ENCODE measurements around the gene CLDN7.

CLDN7 gene

DNA sequence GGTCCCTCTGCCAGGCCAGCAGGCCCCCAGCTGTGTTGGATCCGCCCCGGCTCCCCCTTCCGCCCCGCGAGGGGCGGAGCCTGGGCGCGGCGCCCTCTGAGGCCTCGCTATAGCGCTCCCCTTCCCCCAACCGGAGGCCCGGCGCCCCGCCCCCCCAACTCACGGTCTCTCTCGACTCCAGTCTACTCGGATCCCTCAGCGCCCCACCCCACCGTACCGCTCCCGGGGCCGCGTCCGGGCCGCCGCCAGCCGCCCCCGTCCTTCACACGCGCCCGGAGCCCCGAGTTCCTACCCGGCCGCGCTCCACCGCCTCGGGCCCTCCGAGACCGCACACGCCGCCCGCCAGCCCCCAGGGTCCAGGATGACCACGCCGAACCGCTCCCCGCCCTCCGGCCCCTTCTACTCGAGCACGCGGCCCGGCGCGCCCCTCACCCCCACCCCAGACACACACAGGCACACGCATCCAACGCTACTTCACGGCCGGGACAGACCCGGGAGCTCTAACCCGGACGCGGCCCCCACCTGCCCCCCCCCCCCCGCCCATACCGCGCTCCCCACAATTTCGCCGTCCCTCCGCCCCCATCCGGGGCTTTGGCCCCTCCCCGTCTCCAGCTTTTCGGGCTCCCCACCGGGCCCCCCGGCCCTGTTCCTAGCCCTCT, 24.4 kb downstream of the CLDN7 start:
- H3K36me3 Mint-ChIP-seq, result peaks cover 92% of the 10 kb centered on the region
- peak overlapping the region; percentile 97 for H3K27ac Mint-ChIP-seq
- H3K4me3 Mint-ChIP-seq, result peak overlapping the region; percentile 99
- peaks cover 80% of the 10 kb centered on the region for H3K4me1 Mint-ChIP-seq
- ATAC-seq (peak; percentile 52), DNase-seq (ENCODE audit: low spot score in 2 of 2) (peak; percentile 77 to 89)
- no peaks in the 10 kb centered on the region for H3K9me3 Mint-ChIP-seq

DNA sequence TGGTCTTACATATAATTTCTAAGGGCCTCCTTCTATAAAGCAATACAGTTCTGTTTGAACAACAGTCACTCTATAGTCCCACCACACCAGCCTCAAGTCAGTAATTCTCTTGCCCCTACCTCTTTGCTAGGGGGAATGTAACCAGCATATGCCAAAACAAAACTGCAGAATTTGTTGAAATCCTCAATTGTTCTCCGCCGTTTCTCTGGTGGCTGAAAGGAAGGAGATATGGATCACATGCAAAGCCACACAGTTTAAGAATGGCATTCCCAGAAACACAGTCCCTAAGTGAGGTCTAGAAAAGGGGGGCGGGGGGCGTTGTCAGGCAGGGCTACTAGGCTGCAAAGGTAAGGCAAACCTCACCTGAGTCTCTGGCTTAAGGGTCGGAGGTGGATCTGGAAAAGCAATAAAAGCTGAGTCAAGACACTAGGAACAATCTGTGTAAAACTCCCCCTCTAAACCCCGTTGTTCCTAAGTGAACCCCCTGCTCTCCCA, 25.0 kb downstream of the CLDN7 start:
- H3K9me3 Mint-ChIP-seq, result no peaks in the 10 kb centered on the region
- H3K4me1 Mint-ChIP-seq, result peaks cover 79% of the 10 kb centered on the region

DNA sequence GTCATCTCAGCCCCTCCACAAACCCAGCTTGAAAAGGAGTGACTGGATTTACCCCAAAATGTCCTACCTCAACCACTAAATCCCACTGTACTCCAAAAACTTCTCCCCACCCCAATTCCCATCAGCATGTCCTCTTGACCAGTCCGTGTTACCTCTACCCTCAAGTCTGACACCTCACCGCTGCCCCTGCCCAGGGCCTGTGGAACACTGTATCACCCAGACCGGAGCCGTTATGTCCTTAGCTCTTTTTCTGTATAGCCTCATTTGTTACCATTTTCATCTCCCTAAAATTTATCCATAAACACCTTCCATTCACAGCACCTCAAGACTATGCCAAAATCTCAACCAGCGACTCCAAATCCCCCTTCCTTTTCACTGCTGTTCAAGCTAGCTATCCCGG, 25.5 kb downstream of the CLDN7 start:
- ATAC-seq, result no peak
- no peak for DNase-seq (ENCODE audit: low spot score in 2 of 2)
- Mint-ChIP-seq H3K4me1 (peaks cover 79% of the 10 kb centered on the region), H3K9me3 (no peaks in the 10 kb centered on the region), H3K27ac (peak overlapping the region; percentile 97), H3K36me3 (peaks cover 88% of the 10 kb centered on the region), H3K4me3 (peak overlapping the region; percentile 99)

More for the DNA sequence above, 25.0 kb downstream of the CLDN7 start:
- Mint-ChIP-seq H3K36me3 (peaks cover 88% of the 10 kb centered on the region), H3K27ac (peak overlapping the region; percentile 97), H3K4me3 (peak overlapping the region; percentile 99)
- no peak for ATAC-seq
- no peak for DNase-seq (ENCODE audit: low spot score in 2 of 2)

DNA sequence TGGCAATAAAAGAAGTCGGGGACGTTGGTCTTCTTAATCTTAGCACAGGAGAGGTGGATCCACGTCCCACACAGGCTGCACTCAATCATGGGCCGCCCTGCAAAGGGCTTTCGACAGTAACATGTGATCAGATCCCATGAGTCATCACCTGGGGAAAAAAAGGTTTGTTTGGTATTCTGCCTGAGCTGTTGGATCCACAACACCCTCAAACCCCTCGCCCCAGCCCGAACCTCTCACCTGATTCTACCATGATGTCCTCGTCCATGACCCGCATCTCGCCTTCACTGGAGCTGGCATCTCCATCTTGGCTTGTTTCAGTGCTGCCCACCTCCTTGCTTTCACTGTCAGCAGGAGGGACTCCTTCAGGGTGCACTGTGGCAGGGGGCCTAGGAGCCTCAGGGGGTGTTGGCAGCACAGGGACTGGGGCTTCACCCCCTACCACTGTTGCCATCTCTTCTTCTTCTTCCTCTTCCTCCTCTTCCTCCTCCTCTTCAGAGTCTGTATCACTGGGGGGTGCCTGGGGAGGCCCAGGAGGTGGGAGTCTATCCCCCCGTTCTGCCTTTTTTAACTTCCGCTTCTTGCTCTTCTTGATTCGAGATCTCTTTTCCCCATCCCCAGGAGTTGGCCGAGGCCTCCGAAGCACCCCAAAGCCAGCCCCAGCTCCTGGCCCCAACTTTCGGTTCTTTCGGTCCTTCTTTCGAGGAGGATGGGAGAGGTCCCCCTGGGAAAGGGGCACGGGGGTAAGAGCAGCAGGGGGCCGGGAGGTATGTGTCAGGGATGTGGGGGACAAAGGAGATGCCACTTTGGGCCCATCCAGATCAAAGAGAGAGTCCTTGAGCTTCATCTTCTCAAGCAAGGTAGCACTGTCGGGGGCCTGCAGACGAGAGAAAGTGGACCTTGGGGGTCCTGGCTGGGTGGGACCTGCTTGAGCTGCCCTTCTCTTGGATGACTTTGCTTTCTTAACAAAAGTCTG, 26.3 kb downstream of the CLDN7 start:
- ATAC-seq, result no peak
- Mint-ChIP-seq H3K4me1 (peaks cover 74% of the 10 kb centered on the region), H3K9me3 (no peaks in the 10 kb centered on the region), H3K27ac (peak overlapping the region; percentile 36), H3K4me3 (peak overlapping the region; percentile 99), H3K36me3 (peaks cover 82% of the 10 kb centered on the region)
- DNase-seq (ENCODE audit: low spot score in 2 of 2), result no peak

GRCh38 chr17:7234083-7234951, 28.0 kb downstream of the CLDN7 start, which contains the start of gene DVL2:
Gene DVL2 (minus strand): TSS chr17:7234517. CDS start chr17:7234262, 255 bp downstream.
- peak; percentile 65 for ATAC-seq
- Mint-ChIP-seq H3K4me3 (peak within 1 kb of the TSS; percentile 99), H3K9me3 (no peaks in the 10 kb centered on the region), H3K27ac (peak within 1 kb of the TSS; percentile 95), H3K36me3 (peaks cover 80% of the 10 kb centered on the region), H3K4me1 (peaks cover 68% of the 10 kb centered on the region)
- peak; percentile 85 to 98 for DNase-seq (ENCODE audit: low spot score in 2 of 2)

GRCh38 chr17:7233701-7234082, 28.6 kb downstream of the CLDN7 start:
- H3K9me3 Mint-ChIP-seq, result no peaks in the 10 kb centered on the region
- ATAC-seq, result peak; percentile 4
- peaks cover 68% of the 10 kb centered on the region for H3K4me1 Mint-ChIP-seq
- H3K27ac Mint-ChIP-seq, result peak overlapping the region; percentile 95
- peak overlapping the region; percentile 99 for H3K4me3 Mint-ChIP-seq
- no peak for DNase-seq (ENCODE audit: low spot score in 2 of 2)
- peaks cover 80% of the 10 kb centered on the region for H3K36me3 Mint-ChIP-seq

DNA sequence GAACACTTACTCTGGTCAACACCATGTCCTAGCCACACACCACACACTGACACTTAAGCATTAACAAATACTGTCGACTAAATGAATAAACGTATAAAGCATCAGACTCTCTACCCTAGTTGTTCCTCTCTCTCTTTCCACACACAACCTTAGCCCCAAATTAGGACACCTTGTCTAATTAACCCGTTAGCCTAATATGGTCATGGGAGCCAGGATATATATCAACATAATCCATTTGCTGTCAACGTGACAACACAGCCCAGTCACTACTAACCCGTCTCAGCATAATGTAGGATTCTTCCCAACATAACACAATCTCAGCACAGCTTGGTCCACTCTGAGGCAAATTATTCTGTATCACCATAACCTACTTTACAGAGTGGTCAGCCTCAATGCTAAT, 30.2 kb downstream of the CLDN7 start:
- peaks cover 85% of the 10 kb centered on the region for H3K36me3 Mint-ChIP-seq
- peak overlapping the region; percentile 99 for H3K4me3 Mint-ChIP-seq
- DNase-seq (ENCODE audit: low spot score in 2 of 2) (no peak), ATAC-seq (no peak)
- no peak overlapping the region for H3K27ac Mint-ChIP-seq
- H3K4me1 Mint-ChIP-seq, result peaks cover 72% of the 10 kb centered on the region
- H3K9me3 Mint-ChIP-seq, result no peaks in the 10 kb centered on the region

GRCh38 chr17:7229504-7229903, 32.8 kb downstream of the CLDN7 start:
- H3K4me3 Mint-ChIP-seq, result no peak overlapping the region
- H3K36me3 Mint-ChIP-seq, result peaks cover 83% of the 10 kb centered on the region
- DNase-seq (ENCODE audit: low spot score in 2 of 2) (no peak), ATAC-seq (no peak)
- H3K9me3 Mint-ChIP-seq, result no peaks in the 10 kb centered on the region
- peaks cover 46% of the 10 kb centered on the region for H3K4me1 Mint-ChIP-seq
- peak overlapping the region; percentile 48 for H3K27ac Mint-ChIP-seq

DNA sequence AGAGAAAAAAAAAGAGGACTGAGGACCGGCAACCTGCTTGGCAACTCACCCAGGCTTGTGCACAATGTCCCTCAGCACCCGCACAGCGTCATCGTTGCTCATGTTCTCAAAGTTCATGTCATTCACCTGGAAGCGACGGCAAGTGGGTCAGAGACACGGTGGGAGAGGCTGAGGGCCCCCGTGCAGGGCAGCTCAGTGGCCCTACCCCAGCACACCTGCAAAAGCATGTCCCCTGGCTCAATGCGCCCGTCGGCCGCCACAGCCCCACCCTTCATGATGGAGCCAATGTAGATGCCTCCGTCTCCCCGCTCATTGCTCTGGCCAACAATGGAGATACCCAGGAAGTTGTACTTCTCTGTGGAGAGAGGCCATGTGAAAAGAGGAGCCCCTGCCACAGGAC, 33.4 kb downstream of the CLDN7 start:
- DNase-seq (ENCODE audit: low spot score in 2 of 2) (no peak), ATAC-seq (no peak)
- H3K4me1 Mint-ChIP-seq, result peaks cover 43% of the 10 kb centered on the region
- H3K4me3 Mint-ChIP-seq, result no peak overlapping the region
- H3K27ac Mint-ChIP-seq, result peak overlapping the region; percentile 48
- no peaks in the 10 kb centered on the region for H3K9me3 Mint-ChIP-seq
- H3K36me3 Mint-ChIP-seq, result peaks cover 83% of the 10 kb centered on the region

GRCh38 chr17:7226721-7227710, 35.3 kb downstream of the CLDN7 start:
- no peak overlapping the region for H3K4me3 Mint-ChIP-seq
- H3K9me3 Mint-ChIP-seq, result no peaks in the 10 kb centered on the region
- peak overlapping the region; percentile 40 for H3K27ac Mint-ChIP-seq
- peaks cover 32% of the 10 kb centered on the region for H3K4me1 Mint-ChIP-seq
- ATAC-seq (peak; percentile 17), DNase-seq (ENCODE audit: low spot score in 2 of 2) (no peak)
- peaks cover 91% of the 10 kb centered on the region for H3K36me3 Mint-ChIP-seq

DNA sequence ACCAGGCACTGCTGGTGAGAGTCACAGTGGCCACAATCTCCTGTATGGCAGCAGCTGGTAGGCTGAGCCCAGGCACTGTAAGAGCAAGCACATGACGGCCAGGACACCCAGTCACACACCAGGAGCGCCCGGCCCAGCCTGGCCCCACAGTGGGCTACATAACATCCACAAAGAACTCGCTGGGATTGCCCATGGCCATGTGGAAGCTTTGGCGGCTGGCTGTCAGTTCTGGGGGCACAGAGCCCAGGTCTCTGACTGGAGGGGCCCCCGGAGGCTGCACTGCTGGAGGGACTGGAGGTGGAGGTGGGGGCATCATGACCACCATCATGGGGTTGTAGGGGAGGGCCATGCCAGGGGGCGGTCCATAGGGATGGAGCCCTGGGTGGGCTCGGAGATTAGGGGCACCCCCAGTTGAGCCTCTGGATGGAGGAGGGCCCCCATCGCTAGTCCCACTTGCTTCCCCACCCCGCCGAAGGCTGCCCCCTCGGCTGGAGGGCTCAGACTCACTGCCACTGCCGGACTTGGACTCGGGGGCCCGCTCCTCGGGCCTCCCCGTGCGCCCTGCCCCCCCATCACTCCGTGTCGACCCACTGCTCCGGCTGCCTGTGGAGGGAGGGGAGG, 36.5 kb downstream of the CLDN7 start:
- Mint-ChIP-seq H3K9me3 (no peaks in the 10 kb centered on the region), H3K4me3 (no peak overlapping the region), H3K27ac (no peak overlapping the region), H3K4me1 (peaks cover 36% of the 10 kb centered on the region), H3K36me3 (peaks cover 97% of the 10 kb centered on the region)
- DNase-seq (ENCODE audit: low spot score in 2 of 2), result no peak
- ATAC-seq, result no peak

GRCh38 chr17:7224661-7225111, 37.6 kb downstream of the CLDN7 start:
- no peaks in the 10 kb centered on the region for H3K9me3 Mint-ChIP-seq
- peaks cover 97% of the 10 kb centered on the region for H3K36me3 Mint-ChIP-seq
- no peak for ATAC-seq
- H3K27ac Mint-ChIP-seq, result no peak overlapping the region
- no peak for DNase-seq (ENCODE audit: low spot score in 2 of 2)
- H3K4me1 Mint-ChIP-seq, result peaks cover 37% of the 10 kb centered on the region
- H3K4me3 Mint-ChIP-seq, result no peak overlapping the region

- H3K4me1 Mint-ChIP-seq, result peaks cover 42% of the 10 kb centered on the region
- ATAC-seq, result no peak
- peaks cover 96% of the 10 kb centered on the region for H3K36me3 Mint-ChIP-seq
- peak overlapping the region; percentile 83 for H3K27ac Mint-ChIP-seq
- H3K9me3 Mint-ChIP-seq, result no peaks in the 10 kb centered on the region
- no peak for DNase-seq (ENCODE audit: low spot score in 2 of 2)
- H3K4me3 Mint-ChIP-seq, result no peak overlapping the region
Measured at GRCh38 chr17:7224110-7224509, 38.2 kb downstream of the CLDN7 start.
